Spinal cord (tissue), 10 donors: ENCODE measurements around the gene ERC1. TPM values are rescaled to one million over a fixed set of nuclear protein-coding genes. Genes with fewer than 3 reads are reported as not detected.
"Not testable (repeated sequence)": the region's sequence is repeated elsewhere in the genome, so short reads cannot be mapped to it uniquely, and the experiment has no call there.

Experiments
- DNase-seq, 6 donors: peaks; one replicate each; pipeline versions ENCODE4 v3.0.0 to v3.0.0-alpha.2; 2013 to 2015; ENCODE audit warnings: low spot score in 6 of 6, low read depth in 4 of 6
- H3K27ac ChIP-seq: one replicate; pipeline ENCODE4 v1.5.1; 2013; ENCODE audit warnings: low read depth, low read length, control low read depth
- H3K27me3 ChIP-seq: one replicate; pipeline ENCODE4 v1.6.1; 2013; ENCODE audit warnings: low read length; ENCODE audit not compliant: control insufficient read depth, insufficient read depth
- H3K36me3 ChIP-seq: one replicate; pipeline ENCODE4 v1.6.1; 2013; ENCODE audit warnings: low read length; ENCODE audit not compliant: control insufficient read depth, insufficient read depth
- H3K4me1 ChIP-seq: one replicate; pipeline ENCODE4 v1.6.1; 2013; ENCODE audit warnings: low read length; ENCODE audit not compliant: control insufficient read depth, insufficient read depth
- H3K4me3 ChIP-seq: one replicate; pipeline ENCODE4 v1.5.1; 2013; ENCODE audit warnings: low read depth, low read length, control low read depth
- H3K9me3 ChIP-seq: one replicate; pipeline ENCODE4 v1.6.1; 2013; ENCODE audit warnings: low read length; ENCODE audit not compliant: control insufficient read depth, insufficient read depth
- WGBS: methylation state at CpG from one replicate; pipeline ENCODE4 v1.1.5; 2013; ENCODE audit warnings: missing lambda C conversion rate; ENCODE audit not compliant: insufficient coverage; 5-methylcytosine and 5-hydroxymethylcytosine counted together
- polyA plus RNA-seq, 2 donors: library from polyadenylated mRNA; unstranded; fragments of 120-200 nt; gene quantifications; one replicate each; pipeline ENCODE4 v1.2.1, GENCODE V29; 2013; ENCODE audit not compliant: insufficient read length in 2 of 2
- total RNA-seq, 2 donors: library from RNA; depleted of rRNA in 1 of 2; stranded (reverse); fragments of 120-200 nt in 1 of 2; fragments of >200 nt in 1 of 2; gene quantifications; one replicate each; pipeline versions ENCODE4 v1.2.3 to v1.2.4, GENCODE V29; 2013 to 2014
- donor health status: healthy.

The ERC1 gene
- total and polyA plus RNA-seq, 4 donors, result 44.3 to 75.5 (median 47.9) TPM

GRCh38 chr12:1083151-1083888, 92.3 kb downstream of the ERC1 start:
- no peaks in the 10 kb centered on the region for H3K27me3 ChIP-seq
- H3K9me3 ChIP-seq, result no peaks in the 10 kb centered on the region
- H3K4me3 ChIP-seq, result peak overlapping the region; percentile 26
- H3K27ac ChIP-seq, result peak overlapping the region; percentile 67
- no peaks in the 10 kb centered on the region for H3K36me3 ChIP-seq
- peak in 5 of 6 donors; percentile 17 to 87 (median 54) for DNase-seq
- no peaks in the 10 kb centered on the region for H3K4me1 ChIP-seq
- 30% methylated on average over 10 of the region's 12 CpGs for WGBS

- WGBS, result 0% methylated on average over 1 of the region's 3 CpGs
- peak overlapping the region; percentile 26 for H3K4me3 ChIP-seq
- H3K27ac ChIP-seq, result peak overlapping the region; percentile 67
- no peaks in the 10 kb centered on the region for H3K27me3 ChIP-seq
- H3K36me3 ChIP-seq, result no peaks in the 10 kb centered on the region
- no peaks in the 10 kb centered on the region for H3K9me3 ChIP-seq
- peak in 5 of 6 donors; percentile 23 to 94 (median 65) for DNase-seq
- no peaks in the 10 kb centered on the region for H3K4me1 ChIP-seq
Measured at GRCh38 chr12:1083889-1084262, 92.9 kb downstream of the ERC1 start.

GRCh38 chr12:1091350-1091749, 100.3 kb downstream of the ERC1 start:
- H3K9me3 ChIP-seq, result no peaks in the 10 kb centered on the region
- no peaks in the 10 kb centered on the region for H3K4me1 ChIP-seq
- peak in 1 of 6 donors; percentile 18 for DNase-seq
- no peak overlapping the region for H3K4me3 ChIP-seq
- H3K27ac ChIP-seq, result no peak overlapping the region
- no peaks in the 10 kb centered on the region for H3K27me3 ChIP-seq
- WGBS, result 58% methylated on average over 2 of the region's 4 CpGs
- no peaks in the 10 kb centered on the region for H3K36me3 ChIP-seq

- no peaks in the 10 kb centered on the region for H3K27me3 ChIP-seq
- no peak overlapping the region for H3K27ac ChIP-seq
- no peaks in the 10 kb centered on the region for H3K4me1 ChIP-seq
- no peak overlapping the region for H3K4me3 ChIP-seq
- DNase-seq, result peak in 4 of 6 donors; percentile 35 to 91 (median 64)
- no peaks in the 10 kb centered on the region for H3K36me3 ChIP-seq
- no peaks in the 10 kb centered on the region for H3K9me3 ChIP-seq
- no CpG with 5 or more reads among the region's 6 CpGs for WGBS
Measured at GRCh38 chr12:1093166-1093751, 102.2 kb downstream of the ERC1 start.

GRCh38 chr12:1094714-1095113, 103.7 kb downstream of the ERC1 start:
- DNase-seq, result no peak
- WGBS, result no CpG with 5 or more reads among the region's 3 CpGs

GRCh38 chr12:1099158-1099557, 108.1 kb downstream of the ERC1 start:
- DNase-seq, result no peak
- Histone ChIP-seq H3K9me3 (no peaks in the 10 kb centered on the region), H3K36me3 (no peaks in the 10 kb centered on the region), H3K4me1 (no peaks in the 10 kb centered on the region), H3K27me3 (no peaks in the 10 kb centered on the region), H3K4me3 (no peak overlapping the region), H3K27ac (no peak overlapping the region)
- 100% methylated on average over 1 of the region's 2 CpGs for WGBS

More at GRCh38 chr12:1094714-1095113, 103.7 kb downstream of the ERC1 start:
- H3K4me3 ChIP-seq, result no peak overlapping the region
- no peak overlapping the region for H3K27ac ChIP-seq
- H3K36me3 ChIP-seq, result no peaks in the 10 kb centered on the region
- H3K9me3 ChIP-seq, result no peaks in the 10 kb centered on the region
- no peaks in the 10 kb centered on the region for H3K4me1 ChIP-seq
- no peaks in the 10 kb centered on the region for H3K27me3 ChIP-seq

- DNase-seq, H3K36me3 ChIP-seq, H3K27ac ChIP-seq, H3K4me3 ChIP-seq, H3K9me3 ChIP-seq, H3K27me3 ChIP-seq, H3K4me1 ChIP-seq: not testable (repeated sequence)
- no CpG with 5 or more reads among the region's 2 CpGs for WGBS
Measured at GRCh38 chr12:1099618-1100017, 108.6 kb downstream of the ERC1 start.

- Histone ChIP-seq H3K36me3 (no peaks in the 10 kb centered on the region), H3K4me1 (no peaks in the 10 kb centered on the region), H3K4me3 (no peak overlapping the region), H3K27ac (no peak overlapping the region), H3K9me3 (no peaks in the 10 kb centered on the region), H3K27me3 (no peaks in the 10 kb centered on the region)
- no CpG with 5 or more reads among the region's 2 CpGs for WGBS
- no peak for DNase-seq
Measured at GRCh38 chr12:1102115-1102514, 111.1 kb downstream of the ERC1 start.

- Histone ChIP-seq H3K36me3 (no peaks in the 10 kb centered on the region), H3K4me3 (no peak overlapping the region), H3K27ac (no peak overlapping the region), H3K27me3 (no peaks in the 10 kb centered on the region), H3K4me1 (no peaks in the 10 kb centered on the region), H3K9me3 (no peaks in the 10 kb centered on the region)
- DNase-seq, result no peak
- 79% methylated on average over 6 of the region's 10 CpGs for WGBS
Measured at GRCh38 chr12:1102791-1103450, 111.9 kb downstream of the ERC1 start.
